PC-3 (cell line): ENCODE data around the gene CCS.

Source experiments
- CTCF ChIP-seq: fragments of 300-600 bp; sonication (generic); conservative IDR thresholded peaks from 2 replicates; pipeline ENCODE4 v1.5.1; 2017; ENCODE audit warnings: antibody characterized with exemption, low read depth, mild to moderate bottlenecking, low read length
- EZH2 ChIP-seq: fragments of 300-600 bp; sonication (generic); IDR thresholded peaks from one replicate; pipeline ENCODE4 v1.6.1; 2017; ENCODE audit warnings: antibody characterized with exemption, mild to moderate bottlenecking, low read length; ENCODE audit not compliant: unreplicated experiment
- EZH2phosphoT487 ChIP-seq: fragments of 300-600 bp; sonication (generic); IDR thresholded peaks from 2 replicates; pipeline ENCODE4 v1.6.1; 2018; ENCODE audit warnings: mild to moderate bottlenecking, antibody characterized with exemption, low read length, borderline replicate concordance

- TF ChIP-seq CTCF: no peak
- no peak for TF ChIP-seq EZH2phosphoT487
- TF ChIP-seq EZH2: no peak
Measured at GRCh38 chr11:66561178-66561974, 31.6 kb upstream of the CCS start.
